Measurements from ENCODE around the gene TUBGCP6.

The TUBGCP6 gene, protein sequence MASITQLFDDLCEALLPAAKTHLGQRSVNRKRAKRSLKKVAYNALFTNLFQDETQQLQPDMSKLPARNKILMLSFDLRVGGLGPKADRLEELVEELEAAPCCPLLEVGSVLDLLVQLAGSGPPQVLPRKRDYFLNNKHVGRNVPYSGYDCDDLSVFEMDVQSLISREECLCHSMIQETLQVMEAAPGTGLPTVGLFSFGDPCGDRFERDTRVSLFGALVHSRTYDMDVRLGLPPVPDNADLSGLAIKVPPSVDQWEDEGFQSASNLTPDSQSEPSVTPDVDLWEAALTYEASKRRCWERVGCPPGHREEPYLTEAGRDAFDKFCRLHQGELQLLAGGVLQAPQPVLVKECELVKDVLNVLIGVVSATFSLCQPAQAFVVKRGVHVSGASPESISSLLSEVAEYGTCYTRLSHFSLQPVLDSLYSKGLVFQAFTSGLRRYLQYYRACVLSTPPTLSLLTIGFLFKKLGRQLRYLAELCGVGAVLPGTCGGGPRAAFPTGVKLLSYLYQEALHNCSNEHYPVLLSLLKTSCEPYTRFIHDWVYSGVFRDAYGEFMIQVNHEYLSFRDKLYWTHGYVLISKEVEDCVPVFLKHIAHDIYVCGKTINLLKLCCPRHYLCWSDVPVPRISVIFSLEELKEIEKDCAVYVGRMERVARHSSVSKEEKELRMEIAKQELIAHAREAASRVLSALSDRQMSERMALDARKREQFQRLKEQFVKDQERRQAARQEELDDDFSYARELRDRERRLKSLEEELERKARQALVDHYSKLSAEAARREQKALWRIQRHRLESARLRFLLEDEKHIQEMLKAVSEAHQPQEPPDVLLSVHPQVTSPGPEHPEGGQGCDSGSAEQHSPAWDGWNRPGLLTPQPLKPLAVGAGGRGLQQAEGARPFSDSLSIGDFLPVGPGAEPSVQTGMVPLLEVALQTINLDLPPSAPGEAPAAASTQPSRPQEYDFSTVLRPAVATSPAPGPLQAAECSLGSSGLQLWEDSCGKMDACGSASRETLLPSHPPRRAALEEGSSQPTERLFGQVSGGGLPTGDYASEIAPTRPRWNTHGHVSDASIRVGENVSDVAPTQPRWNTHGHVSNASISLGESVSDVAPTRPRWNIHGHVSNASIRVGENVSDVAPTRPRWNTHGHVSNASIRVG (N-terminal part only)

DNA sequence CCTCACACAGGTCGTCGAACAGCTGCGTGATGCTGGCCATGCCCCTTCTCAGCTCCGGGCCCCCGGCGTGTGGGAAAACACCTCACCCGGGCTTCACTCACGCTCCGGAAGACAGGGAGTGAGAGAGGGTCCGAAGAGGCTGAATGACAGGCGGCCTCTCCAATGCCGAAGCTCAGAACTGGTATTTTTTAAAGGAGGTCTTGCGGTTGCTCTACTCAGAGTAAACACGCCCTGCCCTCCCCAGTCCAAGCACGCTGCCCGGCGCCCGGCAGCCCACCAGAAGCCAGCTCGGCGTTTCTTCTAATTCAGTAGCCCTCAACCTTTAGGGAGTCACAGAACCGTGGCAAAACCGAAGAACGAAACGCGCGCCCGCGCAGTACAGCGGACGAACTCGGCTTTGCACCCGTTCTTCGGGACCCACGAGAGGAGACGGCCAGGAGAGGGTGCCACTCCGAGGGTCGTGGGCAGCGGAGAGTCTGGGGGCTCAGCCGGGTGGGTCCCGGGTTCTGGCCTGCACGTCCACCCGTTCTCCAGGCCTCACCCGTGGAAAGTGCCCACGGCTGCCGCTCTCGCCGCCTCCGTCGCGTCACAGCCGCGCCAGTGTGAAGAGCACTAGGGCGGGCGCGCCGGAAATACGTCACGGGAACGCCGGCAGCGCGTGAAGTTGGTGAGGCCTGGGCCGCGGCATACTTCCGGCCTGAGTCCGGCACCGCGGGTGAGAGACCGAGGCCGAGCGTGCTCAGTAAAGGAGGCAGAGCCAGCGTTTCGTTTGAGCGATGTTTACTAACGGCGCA lies at the start of gene TUBGCP6:
TUBGCP6 (minus strand) TSS at position 604 of the 794 bp plus-strand sequence; CDS start at position 40, 564 bp downstream.
- DNase-seq = peak; percentile 90

DNA sequence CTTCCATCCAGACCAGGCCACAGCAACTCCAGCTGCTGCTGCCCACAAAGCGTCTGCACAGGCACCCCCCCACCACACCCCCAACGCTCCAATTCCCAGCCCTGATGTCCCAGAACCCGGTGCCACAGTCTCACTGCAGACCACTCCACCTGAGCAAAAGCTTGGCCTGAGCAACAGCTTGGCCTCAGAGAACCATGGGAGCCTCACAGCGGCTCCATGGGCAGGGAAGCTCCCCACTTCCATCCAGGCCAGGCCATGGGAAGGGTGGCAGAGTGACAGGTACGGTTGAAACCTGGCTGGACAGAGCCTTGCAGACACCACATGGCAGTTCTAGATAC lies 49.5 kb upstream of the TUBGCP6 start:
- no peak for DNase-seq

DNA sequence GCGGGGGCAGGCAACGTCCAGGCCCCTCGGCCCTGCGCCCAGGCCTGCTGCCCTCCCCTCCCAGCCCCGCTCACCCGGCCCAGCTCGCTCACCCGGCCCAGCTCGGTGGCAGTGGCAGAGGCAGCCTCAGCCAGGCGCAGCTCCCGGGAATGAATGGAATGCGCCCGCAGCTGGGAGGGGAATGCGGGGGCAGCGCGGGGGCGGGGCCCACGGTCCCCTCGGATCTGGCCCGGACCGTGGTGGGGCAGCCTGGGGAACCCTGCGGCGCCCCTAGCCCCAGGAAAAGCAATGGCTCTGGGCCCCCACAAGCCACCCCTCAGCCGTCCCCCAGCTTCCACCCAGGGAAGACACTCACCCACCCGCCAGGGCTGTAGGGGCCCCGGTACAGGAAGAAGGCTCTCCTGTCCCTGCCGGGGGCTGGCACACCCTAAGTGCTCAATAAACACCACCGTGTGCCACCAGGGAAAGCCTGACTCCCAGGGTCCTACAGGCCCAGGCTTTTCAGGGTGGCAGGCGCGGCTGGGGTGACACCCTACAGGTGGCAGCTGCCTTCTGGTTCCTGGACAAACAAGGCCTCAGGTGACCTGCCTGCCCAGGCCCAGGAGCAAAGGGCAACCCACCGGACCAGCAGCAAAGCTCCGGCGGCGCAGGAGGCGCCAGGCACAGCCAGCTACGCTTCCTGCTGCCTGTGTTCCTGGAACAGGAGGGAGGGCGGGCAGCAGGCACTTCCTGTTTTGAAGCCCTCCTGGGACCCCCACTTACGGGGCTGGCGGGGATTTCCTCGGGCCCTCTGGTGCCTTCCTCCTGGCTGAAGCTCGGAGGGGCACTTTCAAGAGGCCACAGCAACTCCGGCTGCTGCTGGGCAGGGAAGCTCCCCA lies 48.9 kb upstream of the TUBGCP6 start:
- peak; percentile 42 for DNase-seq

DNA sequence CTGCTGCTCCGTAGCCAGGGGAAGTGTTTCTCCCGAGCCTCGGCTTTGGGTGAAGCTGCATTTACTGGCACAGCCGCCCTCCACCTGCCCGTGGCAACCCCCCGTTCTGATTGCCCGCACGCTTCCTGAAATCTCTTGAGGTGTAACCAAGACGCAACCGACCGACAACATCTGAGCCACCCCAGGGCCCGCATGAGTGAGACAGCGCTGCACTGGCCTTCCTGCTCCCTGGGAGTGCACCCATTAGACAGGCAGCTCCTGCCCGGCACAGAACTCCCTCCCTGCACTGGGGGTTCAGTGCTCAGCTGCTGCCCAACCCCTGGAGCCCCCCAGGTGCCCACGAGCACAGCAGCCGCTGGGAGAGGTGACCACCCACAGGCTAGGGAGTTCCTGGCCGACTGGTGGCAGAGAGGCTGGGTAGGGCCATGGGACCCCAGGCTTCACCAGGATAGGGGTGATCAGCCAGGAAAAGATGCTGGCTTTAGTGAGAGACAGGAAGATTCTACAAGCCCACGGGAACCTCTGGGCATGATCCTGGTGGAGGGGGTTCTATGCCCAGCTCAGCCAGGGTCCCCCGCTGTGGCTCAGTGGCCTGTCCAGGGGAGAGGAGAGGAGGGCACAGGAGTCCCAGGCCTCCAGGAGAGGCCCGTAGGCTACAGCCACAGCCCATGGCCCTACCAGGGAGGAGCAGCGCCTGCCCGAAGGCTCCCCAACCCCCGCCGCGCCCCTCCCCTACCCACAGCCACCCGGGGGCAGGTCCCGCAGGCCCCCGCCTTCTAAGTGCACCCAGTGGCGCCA lies 48.0 kb upstream of the TUBGCP6 start:
- peak; percentile 42 for DNase-seq

DNA sequence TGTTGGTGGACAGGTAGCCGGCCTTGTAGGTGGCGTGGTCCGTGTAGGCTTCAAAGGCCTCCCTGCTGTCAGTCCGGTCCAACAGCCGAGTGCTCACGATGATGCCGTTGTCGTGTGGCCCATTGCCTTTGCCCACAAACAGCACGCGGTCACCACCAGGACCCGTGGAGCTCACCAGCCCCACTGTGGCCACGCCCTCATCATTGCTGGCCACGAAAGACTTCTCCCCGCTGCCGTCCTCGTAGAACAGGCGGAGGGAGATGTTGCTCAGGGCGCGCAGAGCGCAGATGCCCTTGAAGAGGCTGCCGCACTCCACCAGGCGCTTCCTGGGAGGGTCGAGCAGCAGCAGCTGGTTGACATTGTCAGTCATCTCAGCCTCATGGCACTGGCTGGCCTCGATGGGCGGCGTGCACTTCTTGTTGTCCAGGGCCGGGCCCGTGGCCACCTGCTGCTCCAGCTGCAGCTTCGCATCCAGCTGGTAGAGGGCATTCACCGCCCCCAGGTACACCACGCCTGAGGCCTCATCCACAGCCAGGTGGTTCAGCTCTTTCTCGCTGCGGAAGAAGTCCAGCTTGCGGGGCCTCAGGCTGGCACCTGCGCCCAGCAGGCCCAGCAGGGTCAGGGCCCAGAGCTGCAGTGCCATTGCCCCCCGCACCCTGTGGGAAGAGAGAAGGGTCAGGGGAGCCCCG lies 45.3 kb upstream of the TUBGCP6 start:
- DNase-seq = no peak

DNA sequence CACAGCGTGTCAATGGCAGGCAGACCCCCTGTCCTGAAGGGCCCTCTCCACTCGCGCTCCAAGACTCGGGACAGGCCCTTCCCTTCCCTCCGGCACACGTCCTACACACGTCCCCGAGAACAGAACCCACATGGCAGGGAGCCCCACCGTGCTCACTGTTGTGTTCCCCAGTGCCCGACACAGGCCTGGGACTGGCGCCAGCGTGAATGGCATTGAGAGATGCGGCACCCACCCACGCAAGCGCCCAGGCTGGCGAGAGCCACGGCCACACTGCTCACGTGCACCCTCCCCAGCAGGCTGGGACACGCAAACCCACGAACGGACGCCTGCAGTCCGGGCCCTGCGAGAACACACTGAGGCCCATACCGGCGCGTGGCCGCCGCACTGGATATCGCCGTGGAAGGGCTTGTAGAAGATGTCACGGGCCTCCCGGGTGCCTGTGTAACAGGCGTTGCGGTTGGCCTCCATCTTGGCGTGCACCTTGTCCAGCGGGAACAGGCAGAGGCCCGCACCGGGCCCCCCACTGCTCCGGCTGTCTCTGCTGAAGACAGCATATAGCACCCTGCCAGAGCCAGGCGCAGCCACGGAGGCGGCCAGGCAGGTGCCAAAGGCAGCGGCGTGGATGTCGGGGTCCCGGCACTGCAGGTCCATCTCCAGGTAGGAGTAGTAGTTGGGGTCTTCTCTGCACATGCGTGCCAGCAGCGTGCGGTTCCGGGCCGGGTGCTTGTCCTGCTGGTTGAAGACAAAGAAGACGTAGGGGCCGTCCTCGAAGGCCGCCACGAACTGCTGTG lies 44.5 kb upstream of the TUBGCP6 start:
- no peak for DNase-seq

DNA sequence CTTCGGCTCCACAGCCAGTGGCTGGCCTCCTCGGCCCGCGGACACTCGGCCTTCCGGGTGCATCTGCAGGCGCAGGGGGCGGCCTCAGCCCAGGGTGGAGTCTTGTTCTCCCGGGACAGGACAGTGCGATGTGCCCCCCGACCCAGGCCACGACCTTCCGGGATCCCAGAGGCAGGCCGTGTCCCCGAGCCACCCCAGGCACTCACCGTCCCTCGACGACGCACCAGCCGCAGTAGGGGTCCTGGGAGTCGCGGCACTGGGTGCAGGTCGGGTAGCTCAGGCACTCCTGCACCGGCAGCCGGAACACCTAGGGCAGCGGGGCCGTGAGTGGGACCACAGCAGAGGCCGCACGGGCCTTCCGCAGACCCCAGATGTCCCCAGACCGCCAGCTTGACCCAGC lies 42.9 kb upstream of the TUBGCP6 start:
- DNase-seq = no peak

DNA sequence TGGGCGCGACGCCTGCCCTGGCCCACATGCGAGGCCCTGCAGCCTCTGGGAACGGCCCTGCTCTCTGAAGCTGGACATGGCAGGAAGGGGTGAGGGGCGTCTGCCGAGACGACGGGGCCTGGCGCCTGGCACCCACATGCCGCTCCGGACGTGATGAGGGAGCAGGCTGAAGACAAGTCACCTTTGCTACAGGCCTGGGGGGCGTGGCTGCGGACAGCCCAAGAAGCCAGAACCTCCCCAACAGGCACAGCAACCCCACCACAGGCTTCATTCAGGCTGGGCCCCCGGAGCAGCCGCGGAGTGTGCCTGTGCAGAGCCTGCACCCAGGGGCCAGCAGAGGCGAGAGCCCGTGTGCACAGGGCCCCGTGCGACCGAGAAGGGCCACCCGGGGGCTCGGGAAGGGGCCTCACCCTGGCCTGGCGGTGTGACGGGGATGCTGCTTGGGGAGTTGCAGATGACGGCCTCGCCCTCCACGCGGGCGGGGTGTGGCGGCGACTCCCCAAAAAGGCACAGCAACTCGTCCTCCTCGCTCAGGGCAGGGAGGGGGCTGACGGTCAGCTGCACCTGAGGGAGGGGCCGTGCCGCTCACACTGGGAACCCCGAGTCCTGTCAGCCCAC lies 42.0 kb upstream of the TUBGCP6 start:
- no peak for DNase-seq

DNA sequence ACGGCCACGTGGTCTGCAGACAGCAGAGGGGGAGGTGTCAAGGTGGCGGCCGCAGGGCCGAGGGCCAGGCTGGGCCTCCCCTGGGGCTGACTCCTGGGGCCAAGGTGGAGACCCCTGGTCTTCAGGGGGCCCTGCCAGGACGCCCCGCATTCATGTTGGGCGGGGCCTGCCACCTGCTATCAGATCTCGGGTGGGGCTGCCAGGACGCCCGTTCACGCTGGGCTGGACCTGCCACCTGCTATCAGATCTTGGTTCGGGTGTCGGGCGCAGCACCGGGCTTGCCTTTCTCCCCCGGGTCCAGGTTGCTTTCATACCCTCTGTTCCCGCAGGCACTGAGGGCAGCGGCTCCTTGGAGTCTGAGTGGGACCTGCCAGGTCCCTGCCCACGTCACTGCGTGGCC lies 41.5 kb upstream of the TUBGCP6 start:
- DNase-seq = no peak

DNA sequence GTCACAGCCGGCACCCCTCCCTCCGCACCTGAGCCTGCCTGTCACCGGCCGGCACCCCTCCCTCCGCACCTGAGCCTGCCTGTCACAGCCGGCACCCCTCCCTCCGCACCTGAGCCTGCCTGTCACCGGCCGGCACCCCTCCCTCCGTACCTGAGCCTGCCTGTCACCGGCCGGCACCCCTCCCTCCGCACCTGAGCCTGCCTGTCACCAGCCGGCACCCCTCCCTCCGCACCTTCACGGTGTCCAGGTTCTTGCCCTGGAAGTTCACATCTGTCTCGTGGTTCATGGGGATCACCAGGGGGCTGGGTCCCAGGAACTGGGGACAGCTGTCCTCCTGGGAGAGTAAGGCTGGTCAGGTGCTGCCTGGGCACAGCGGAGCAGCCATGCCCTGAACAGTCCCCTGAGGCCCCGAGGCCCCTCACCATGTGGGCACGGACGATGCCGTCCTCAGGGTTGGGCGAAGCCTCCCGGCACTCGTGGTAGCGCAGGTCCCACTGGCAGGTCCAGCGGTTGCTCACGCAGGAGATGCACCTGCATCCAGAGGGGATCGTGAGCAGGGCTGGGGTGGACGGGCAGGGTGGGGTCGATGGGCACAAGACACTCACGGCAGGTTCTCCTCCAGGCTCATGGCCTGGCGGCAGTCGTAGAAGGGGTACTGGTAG lies 40.9 kb upstream of the TUBGCP6 start:
- DNase-seq = no peak

DNA sequence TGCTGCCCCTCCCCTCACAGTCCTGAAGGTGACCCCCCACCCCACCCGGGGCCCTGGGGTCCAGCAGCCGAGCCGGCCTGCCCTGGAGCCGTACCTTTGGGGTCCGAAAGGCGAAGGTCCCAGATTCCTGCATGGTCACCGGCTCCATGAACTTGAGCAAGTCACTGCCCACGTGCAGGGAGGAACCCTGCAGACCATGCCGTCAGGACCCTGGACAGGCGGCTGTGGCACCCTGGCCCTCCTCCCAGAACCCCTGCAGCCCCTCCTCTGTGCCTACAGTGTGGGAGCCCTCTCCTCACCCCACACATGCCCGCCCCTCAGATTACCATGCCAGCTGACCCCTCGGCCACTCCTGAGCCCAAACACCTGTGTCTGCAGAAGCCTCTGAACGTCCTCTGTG lies 39.7 kb upstream of the TUBGCP6 start:
- DNase-seq = no peak

DNA sequence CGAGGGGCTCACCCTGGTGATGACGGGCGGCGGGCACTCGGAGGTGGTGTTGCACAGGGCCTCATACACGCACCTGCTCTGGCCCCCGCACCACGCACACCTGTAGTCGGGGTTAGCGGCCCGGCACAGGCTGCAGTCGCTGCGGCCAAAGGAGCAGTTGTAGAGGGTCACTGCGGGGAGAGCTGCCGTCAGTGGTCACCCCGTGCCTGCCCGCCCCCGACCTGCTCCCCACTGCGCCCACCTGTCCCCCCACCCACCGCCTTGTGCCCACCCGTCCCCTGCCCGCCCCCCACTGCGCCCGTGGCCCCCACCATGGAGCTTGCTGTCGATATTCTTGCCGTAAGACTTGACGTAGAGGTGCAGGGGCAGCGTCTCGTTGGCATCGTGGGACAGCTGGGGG lies 39.0 kb upstream of the TUBGCP6 start:
- no peak for DNase-seq

DNA sequence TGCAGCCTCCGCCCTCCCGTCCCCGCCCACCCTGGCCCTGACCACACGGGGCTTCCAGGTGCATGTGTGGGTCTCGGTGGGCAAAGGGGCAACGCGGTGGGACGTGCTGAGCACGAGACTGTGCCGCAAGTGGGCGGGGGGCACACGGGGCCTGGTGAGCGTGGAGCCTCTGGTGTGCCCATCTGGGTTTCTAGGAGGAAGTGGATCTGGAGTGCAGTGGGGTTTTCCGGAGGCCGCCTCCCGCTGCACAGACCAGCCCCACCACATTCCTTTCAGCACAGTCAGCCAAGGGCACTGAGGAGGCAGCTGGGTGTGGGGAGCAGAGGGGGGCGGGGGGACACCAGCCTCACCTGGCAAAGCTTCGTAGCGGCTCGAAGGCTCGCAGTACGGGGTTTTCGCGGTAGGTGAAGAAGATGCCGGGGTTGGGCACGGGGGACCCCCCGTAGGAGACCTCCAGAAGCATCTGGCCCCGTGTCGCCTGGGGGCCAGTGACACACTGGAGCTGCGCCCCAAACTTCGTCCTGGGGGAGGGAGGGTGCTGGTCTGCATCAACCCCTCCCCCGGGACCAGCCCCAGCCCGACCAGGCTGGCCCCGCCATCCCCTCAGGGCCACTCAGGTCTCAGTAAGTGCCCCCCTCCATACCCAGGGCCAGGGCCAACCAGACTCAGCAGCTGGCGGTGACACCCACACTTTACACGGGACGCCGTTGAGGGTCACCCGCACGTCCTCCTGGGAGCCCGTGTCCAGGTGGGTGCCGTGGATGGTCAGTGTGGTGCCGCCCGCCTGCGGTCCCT lies 37.7 kb upstream of the TUBGCP6 start:
- no peak for DNase-seq

DNA sequence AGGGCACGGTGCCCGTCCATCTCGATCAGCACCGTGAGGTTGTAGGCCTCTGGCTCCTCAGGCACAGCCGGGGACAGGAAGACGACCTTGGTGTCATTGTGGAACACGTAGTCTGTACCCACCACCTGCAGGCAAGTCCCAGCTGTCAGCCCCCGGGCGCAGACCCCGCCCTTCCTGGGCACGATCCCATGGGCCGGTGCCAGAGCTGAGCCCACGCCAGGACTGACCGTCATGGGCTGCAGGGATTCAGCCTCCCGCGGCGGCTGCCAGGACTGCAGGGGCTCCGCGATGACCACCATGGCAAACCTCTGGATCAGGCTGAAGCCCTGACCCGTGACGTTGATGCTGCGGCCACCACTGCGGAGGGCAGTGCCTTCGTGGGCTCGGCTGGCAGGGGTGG lies 37.1 kb upstream of the TUBGCP6 start:
- no peak for DNase-seq

DNA sequence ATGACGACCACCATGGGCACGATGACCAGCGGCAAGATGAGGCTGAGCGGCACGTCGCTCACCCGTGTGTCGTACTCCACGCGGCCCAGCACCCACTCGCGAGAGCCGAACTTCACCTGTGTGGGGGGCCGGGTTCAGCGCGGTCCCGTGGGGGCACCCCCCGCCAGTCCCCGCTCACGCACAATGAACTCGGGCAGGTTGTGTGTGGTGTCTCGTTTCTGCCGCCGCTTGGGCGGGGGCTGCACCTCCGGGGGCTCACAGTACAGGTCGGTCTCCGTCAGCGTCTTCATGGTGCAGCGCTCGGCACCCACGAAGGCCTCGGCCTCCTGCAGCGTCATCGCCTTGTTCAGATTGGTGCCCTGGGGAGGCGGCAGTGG lies 36.5 kb upstream of the TUBGCP6 start:
- no peak for DNase-seq

DNA sequence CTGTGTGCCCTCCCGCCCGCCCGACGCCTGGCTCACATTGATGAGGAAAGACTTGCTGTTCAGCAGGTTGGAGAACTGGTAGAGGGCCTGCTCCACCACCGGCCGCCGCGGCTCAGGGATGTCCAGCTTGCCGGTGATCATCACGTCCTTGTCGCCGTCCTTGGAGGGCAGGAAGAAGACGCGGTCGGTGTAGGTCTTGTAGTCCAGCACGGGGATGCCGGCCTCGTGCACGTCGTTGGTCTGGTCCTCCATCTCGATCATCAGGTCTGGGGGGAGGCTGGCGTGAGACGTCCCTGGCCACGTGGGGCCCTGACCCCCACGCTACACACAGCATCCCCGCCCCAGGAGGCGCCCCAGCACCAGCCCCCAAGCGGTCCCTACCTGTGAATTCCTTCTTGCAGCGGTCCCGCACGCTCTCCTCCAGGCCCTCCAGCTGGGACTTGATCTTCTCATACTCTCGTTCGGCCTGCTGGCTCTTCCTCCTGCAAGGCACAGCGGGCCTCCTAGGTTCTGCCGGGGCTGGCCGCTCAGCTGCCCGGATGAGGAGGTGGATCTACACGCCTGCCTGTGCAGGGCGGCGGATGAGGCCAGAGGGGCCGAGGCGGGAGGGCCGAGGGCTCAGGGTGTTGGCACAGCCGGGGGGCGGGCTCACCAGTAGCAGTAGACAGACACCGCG lies 36.0 kb upstream of the TUBGCP6 start:
- no peak for DNase-seq

Measured in CD4-positive, alpha-beta T cell treated with Interleukin-15 for 1 hour (primary cell).